Stimulated activated CD4-positive, alpha-beta T cell treated with anti-CD3 and anti-CD28 coated beads, Interleukin-2, amount 100 ng/mL, for 24 hours (primary cell): ENCODE results near the gene A4GNT.
"Not testable (repeated sequence)": the region's sequence is repeated elsewhere in the genome, so short reads cannot be mapped to it uniquely, and the experiment has no call there.

Experiments
- DNase-seq, 2 donors: peaks; one replicate each; pipeline ENCODE4 v3.0.0-alpha.2; 2020

Gene A4GNT

GRCh38 chr3:138132239-138132638 is at the start of gene A4GNT:
TSS of gene A4GNT (minus strand) at chr3:138132390. CDS start at chr3:138131256, 1,134 bp downstream.
- DNase-seq = no peak

GRCh38 chr3:138180375-138181029 is 48.3 kb upstream of the A4GNT start:
- DNase-seq = no peak

- peak; percentile 70 to 77 for DNase-seq
Observed at GRCh38 chr3:138174421-138175131, 42.4 kb upstream of the A4GNT start, which contains the start of gene DBR1. TSS of gene DBR1 (minus strand) at chr3:138174921. CDS start at chr3:138174795, 126 bp downstream.

GRCh38 chr3:138173769-138174420 is 41.7 kb upstream of the A4GNT start:
- no peak for DNase-seq

GRCh38 chr3:138172625-138173024 is 40.4 kb upstream of the A4GNT start:
- no peak for DNase-seq

GRCh38 chr3:138165061-138165460 is 32.9 kb upstream of the A4GNT start:
- DNase-seq = no peak

- DNase-seq = no peak
Observed at GRCh38 chr3:138157743-138158142, 25.6 kb upstream of the A4GNT start.

GRCh38 chr3:138154534-138154933 is 22.3 kb upstream of the A4GNT start:
- no peak for DNase-seq

GRCh38 chr3:138148503-138148902 is 16.3 kb upstream of the A4GNT start:
- no peak for DNase-seq

- DNase-seq = not testable (repeated sequence)
Observed at GRCh38 chr3:138142181-138142580, 10.0 kb upstream of the A4GNT start.

- DNase-seq = no peak
Observed at GRCh38 chr3:138140940-138141339, 8.8 kb upstream of the A4GNT start.

GRCh38 chr3:138139691-138140090 is 7.5 kb upstream of the A4GNT start:
- no peak for DNase-seq

GRCh38 chr3:138137861-138138260 is 5.7 kb upstream of the A4GNT start:
- no peak for DNase-seq

- no peak for DNase-seq
Observed at GRCh38 chr3:138136201-138136600, 4.0 kb upstream of the A4GNT start.

- DNase-seq = no peak
Observed at GRCh38 chr3:138135833-138136194, 3.6 kb upstream of the A4GNT start.

GRCh38 chr3:138135146-138135832 is 3.1 kb upstream of the A4GNT start:
- no peak for DNase-seq

GRCh38 chr3:138127636-138128365 is 4.4 kb downstream of the A4GNT start:
- DNase-seq = no peak

- no peak for DNase-seq
Observed at GRCh38 chr3:138125548-138126221, 6.5 kb downstream of the A4GNT start.

GRCh38 chr3:138124706-138125355 is 7.4 kb downstream of the A4GNT start:
- DNase-seq = no peak

- no peak for DNase-seq
Observed at GRCh38 chr3:138124188-138124587, 8.0 kb downstream of the A4GNT start.

- DNase-seq = no peak
Observed at GRCh38 chr3:138119423-138119766, 12.8 kb downstream of the A4GNT start.
